H9 (cell line): Measurements from ENCODE around the gene GPR108. TPM values are rescaled to one million over a fixed set of nuclear protein-coding genes. Genes with fewer than 3 reads are reported as not detected.

Experiments used
- DNase-seq: peaks from one replicate; pipeline ENCODE4 v3.0.0-alpha.2; 2017
- H2AFZ ChIP-seq: one replicate; pipeline ENCODE4 v1.6.1; 2013; ENCODE audit warnings: mild to moderate bottlenecking, low read length, control low read depth, moderate library complexity
- H2AK5ac ChIP-seq: 2 replicates; pipeline ENCODE4 v1.6.1; 2013; ENCODE audit warnings: low read length, control low read depth, mixed read lengths; ENCODE audit not compliant: insufficient read length
- H2BK120ac ChIP-seq: one replicate; pipeline ENCODE4 v1.6.1; 2013; ENCODE audit warnings: low read depth, mild to moderate bottlenecking, low read length, control low read depth, inconsistent platforms; ENCODE audit not compliant: poor library complexity, severe bottlenecking
- H2BK12ac ChIP-seq: 2 replicates; pipeline ENCODE4 v1.6.1; 2013; ENCODE audit warnings: low read length, control low read depth, mixed read lengths, low read depth; ENCODE audit not compliant: insufficient read length
- H2BK15ac ChIP-seq: 2 replicates; pipeline ENCODE4 v1.6.1; 2013; ENCODE audit warnings: low read depth, low read length, control low read depth
- H2BK20ac ChIP-seq: one replicate; pipeline ENCODE4 v1.6.1; 2013; ENCODE audit warnings: low read depth, mild to moderate bottlenecking, low read length, control low read depth, inconsistent platforms; ENCODE audit not compliant: poor library complexity, severe bottlenecking
- H2BK5ac ChIP-seq: 2 replicates; pipeline ENCODE4 v1.6.1; 2013; ENCODE audit warnings: low read length, control low read depth, mixed read lengths; ENCODE audit not compliant: insufficient read length
- H3K14ac ChIP-seq: 2 replicates; pipeline ENCODE4 v1.6.1; 2013; ENCODE audit warnings: low read length, control low read depth; ENCODE audit not compliant: insufficient read depth
- H3K18ac ChIP-seq: 2 replicates; pipeline ENCODE4 v1.6.1; 2013; ENCODE audit warnings: low read depth, mild to moderate bottlenecking, mixed read lengths, low read length, control low read depth; ENCODE audit not compliant: insufficient read length
- H3K23ac ChIP-seq: 2 replicates; pipeline ENCODE4 v1.6.1; 2013; ENCODE audit warnings: low read length, control low read depth, mixed read lengths, low read depth; ENCODE audit not compliant: insufficient read length
- H3K23me2 ChIP-seq: 2 replicates; pipeline ENCODE4 v1.6.1; 2013; ENCODE audit warnings: low read depth, mild to moderate bottlenecking, mixed read lengths, low read length, control low read depth; ENCODE audit not compliant: insufficient read length, poor library complexity, severe bottlenecking
- H3K27ac ChIP-seq: 2 replicates; pipeline ENCODE4 v1.5.1; 2013; ENCODE audit warnings: low read length, control low read depth, mixed read lengths, low read depth; ENCODE audit not compliant: insufficient read length
- H3K27me3 ChIP-seq: 2 replicates; pipeline ENCODE4 v1.6.1; 2013; ENCODE audit warnings: low read length, control low read depth, inconsistent platforms; ENCODE audit not compliant: insufficient read depth
- H3K4ac ChIP-seq: 2 replicates; pipeline ENCODE4 v1.6.1; 2013; ENCODE audit warnings: low read depth, mild to moderate bottlenecking, control low read depth, inconsistent platforms, low read length, moderate library complexity
- H3K4me1 ChIP-seq: 2 replicates; pipeline ENCODE4 v1.6.1; 2013; ENCODE audit warnings: low read length, control low read depth, inconsistent platforms; ENCODE audit not compliant: insufficient read depth
- H3K4me2 ChIP-seq: 2 replicates; pipeline ENCODE4 v1.6.1; 2013; ENCODE audit warnings: low read length, control low read depth, mixed read lengths; ENCODE audit not compliant: insufficient read length, insufficient read depth
- H3K56ac ChIP-seq: 2 replicates; pipeline ENCODE4 v1.6.1; 2013; ENCODE audit warnings: low read depth, mild to moderate bottlenecking, mixed read lengths, low read length, control low read depth; ENCODE audit not compliant: insufficient read length
- H3K79me1 ChIP-seq: 2 replicates; pipeline ENCODE4 v1.6.1; 2013; ENCODE audit warnings: low read depth, mild to moderate bottlenecking, moderate library complexity, low read length, control low read depth, inconsistent platforms; ENCODE audit not compliant: insufficient read depth, poor library complexity, severe bottlenecking
- H3K79me2 ChIP-seq: 2 replicates; pipeline ENCODE4 v1.6.1; 2013; ENCODE audit warnings: low read length, control low read depth, inconsistent platforms; ENCODE audit not compliant: insufficient read depth
- H3K9ac ChIP-seq: 2 replicates; pipeline ENCODE4 v1.6.1; 2013; ENCODE audit warnings: low read length, control low read depth, mixed read lengths; ENCODE audit not compliant: insufficient read length; ENCODE audit errors: extremely low read depth
- H3K9me3 ChIP-seq: one replicate; pipeline ENCODE4 v1.6.1; 2013; ENCODE audit warnings: low read depth, low read length, inconsistent platforms; ENCODE audit not compliant: control insufficient read depth
- H3T11ph ChIP-seq: one replicate; pipeline ENCODE4 v1.6.1; 2013; ENCODE audit warnings: mild to moderate bottlenecking, low read length, control low read depth, inconsistent platforms
- H4K20me1 ChIP-seq: one replicate; pipeline ENCODE4 v1.6.1; 2013; ENCODE audit not compliant: control insufficient read depth, insufficient read length, insufficient read depth
- H4K5ac ChIP-seq: 2 replicates; pipeline ENCODE4 v1.6.1; 2013; ENCODE audit warnings: low read depth, mild to moderate bottlenecking, mixed read lengths, low read length, control low read depth; ENCODE audit not compliant: insufficient read length
- H4K8ac ChIP-seq: replicated peaks from 2 replicates; pipeline ENCODE4 v1.6.1; 2013; ENCODE audit warnings: low read length, control low read depth, mixed read lengths, low read depth; ENCODE audit not compliant: insufficient read length
- H4K91ac ChIP-seq: 2 replicates; pipeline ENCODE4 v1.6.1; 2013; ENCODE audit warnings: low read depth, mild to moderate bottlenecking, moderate library complexity, mixed read lengths, low read length, control low read depth; ENCODE audit not compliant: insufficient read length
- H3K27ac Mint-ChIP-seq, 3 experiments: 2 replicates in 2 of 3; 3 replicates in 1 of 3; pipeline ENCODE4 v1.8.0; 2020 to 2021; ENCODE audit warnings: mixed read lengths in 3 of 3, mild to moderate bottlenecking in 1 of 3, moderate library complexity in 1 of 3
- H3K27me3 Mint-ChIP-seq: 2 replicates; pipeline ENCODE4 v1.8.0; 2021; ENCODE audit warnings: low read depth, mild to moderate bottlenecking, moderate library complexity, mixed read lengths
- H3K36me3 Mint-ChIP-seq, 3 experiments: 2 replicates in 2 of 3; 3 replicates in 1 of 3; pipeline ENCODE4 v1.8.0; 2020 to 2021; ENCODE audit warnings: low read depth in 3 of 3, mixed read lengths in 3 of 3; ENCODE audit not compliant: insufficient read depth in 1 of 3
- H3K4me1 Mint-ChIP-seq, 2 experiments: 2 replicates each; pipeline ENCODE4 v1.8.0; 2020; ENCODE audit warnings: mixed read lengths in 2 of 2
- H3K4me3 Mint-ChIP-seq, 2 experiments: 2 replicates in 1 of 2; 3 replicates in 1 of 2; pipeline ENCODE4 v1.8.0; 2020 to 2021; ENCODE audit warnings: mild to moderate bottlenecking in 2 of 2, mixed read lengths in 2 of 2, moderate library complexity in 1 of 2
- H3K9me3 Mint-ChIP-seq, 2 experiments: 2 replicates in 1 of 2; 3 replicates in 1 of 2; pipeline ENCODE4 v1.8.0; 2020; ENCODE audit warnings: mild to moderate bottlenecking in 2 of 2, mixed read lengths in 2 of 2, moderate library complexity in 1 of 2
- WGBS: extraction: QIAGEN DNeasy Blood & Tissue Kit; methylation state at CpG from one replicate; pipeline ENCODE4 v1.1.7; 2013; ENCODE audit warnings: missing lambda C conversion rate, low lambda C conversion rate, mixed read lengths; ENCODE audit not compliant: insufficient read length; ENCODE audit errors: extremely low coverage; 5-methylcytosine and 5-hydroxymethylcytosine counted together
- total RNA-seq: library from RNA; stranded (reverse); gene quantifications from 2 replicates; pipeline ENCODE4 v1.2.1, GENCODE V29; 2021
- TF ChIP-seq, protein P1 (sequence below): fragments of 200-600 bp; sonication (generic); conservative IDR thresholded peaks from 3 replicates; pipeline ENCODE4 v1.8.0; 2021; ENCODE audit warnings: antibody characterized with exemption, mild to moderate bottlenecking

Gene GPR108
- total RNA-seq, 1 experiment from 2014 or later = 38.2 TPM

DNA sequence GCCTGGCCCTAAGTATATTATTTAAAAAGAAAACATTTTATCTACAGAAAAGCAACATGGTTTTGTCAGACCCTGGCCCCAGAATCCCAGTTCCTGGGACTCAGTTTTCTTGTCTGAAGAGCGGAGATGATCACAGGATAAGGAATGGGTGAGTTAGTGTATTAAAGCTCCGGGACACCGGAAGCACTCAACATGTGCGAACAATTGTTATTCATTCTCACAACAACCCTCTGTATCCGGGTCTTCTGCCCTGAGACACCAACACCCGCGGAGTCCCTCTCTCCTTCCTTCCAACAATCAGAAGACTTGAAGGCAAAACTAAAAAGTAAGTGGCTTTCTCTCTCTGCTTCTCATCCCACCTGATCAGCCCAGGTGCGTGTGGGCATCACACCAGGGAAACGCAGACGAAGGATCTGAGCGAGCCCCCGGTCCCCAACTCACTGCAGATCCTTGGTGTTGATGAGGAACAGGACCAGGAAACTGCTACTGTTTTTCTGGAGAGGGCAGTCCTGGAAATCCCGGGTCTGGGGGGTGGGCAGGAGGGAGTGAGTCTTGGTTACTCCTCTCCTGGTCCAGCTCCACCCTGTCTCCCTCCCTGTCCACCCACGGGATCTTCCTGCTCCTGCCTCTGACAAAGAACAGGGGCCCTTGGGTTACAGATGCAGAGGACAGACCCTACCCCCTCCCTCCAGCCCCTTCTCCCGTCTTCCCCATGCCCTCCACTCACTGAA, 2.0 kb downstream of the GPR108 start:
- Histone ChIP-seq H3K4ac (no peak overlapping the region), H4K20me1 (peaks cover 2% of the 10 kb centered on the region), H3K4me2 (peak overlapping the region; percentile 97), H3K9me3 (no peaks in the 10 kb centered on the region), H4K8ac (no peak overlapping the region), H3K27me3 (no peaks in the 10 kb centered on the region), H3K23ac (no peak overlapping the region), H4K91ac (no peak overlapping the region), H3K4me1 (peaks cover 7% of the 10 kb centered on the region; the same call in 1 of the 2 replicates), H3K14ac (no peak overlapping the region; the same call in 1 of the 2 replicates), H2BK15ac (no peak overlapping the region), H4K5ac (no peak overlapping the region), H3K9ac (peak overlapping the region; percentile 47), H2BK5ac (no peak overlapping the region), H2BK120ac (no peak overlapping the region), H3K27ac (peak overlapping the region; percentile 48), H2AK5ac (no peak overlapping the region), H3K23me2 (peaks cover 24% of the 10 kb centered on the region), H2AFZ (no peak overlapping the region), H2BK12ac (no peak overlapping the region), H3K79me1 (no peaks in the 10 kb centered on the region), H3K56ac (no peak overlapping the region), H3K18ac (peak overlapping the region; percentile 28), H2BK20ac (no peak overlapping the region), H3T11ph (no peak overlapping the region), H3K79me2 (no peaks in the 10 kb centered on the region)
- H3K9me3 Mint-ChIP-seq = no peaks in the 10 kb centered on the region
- TF ChIP-seq, protein P1, sequence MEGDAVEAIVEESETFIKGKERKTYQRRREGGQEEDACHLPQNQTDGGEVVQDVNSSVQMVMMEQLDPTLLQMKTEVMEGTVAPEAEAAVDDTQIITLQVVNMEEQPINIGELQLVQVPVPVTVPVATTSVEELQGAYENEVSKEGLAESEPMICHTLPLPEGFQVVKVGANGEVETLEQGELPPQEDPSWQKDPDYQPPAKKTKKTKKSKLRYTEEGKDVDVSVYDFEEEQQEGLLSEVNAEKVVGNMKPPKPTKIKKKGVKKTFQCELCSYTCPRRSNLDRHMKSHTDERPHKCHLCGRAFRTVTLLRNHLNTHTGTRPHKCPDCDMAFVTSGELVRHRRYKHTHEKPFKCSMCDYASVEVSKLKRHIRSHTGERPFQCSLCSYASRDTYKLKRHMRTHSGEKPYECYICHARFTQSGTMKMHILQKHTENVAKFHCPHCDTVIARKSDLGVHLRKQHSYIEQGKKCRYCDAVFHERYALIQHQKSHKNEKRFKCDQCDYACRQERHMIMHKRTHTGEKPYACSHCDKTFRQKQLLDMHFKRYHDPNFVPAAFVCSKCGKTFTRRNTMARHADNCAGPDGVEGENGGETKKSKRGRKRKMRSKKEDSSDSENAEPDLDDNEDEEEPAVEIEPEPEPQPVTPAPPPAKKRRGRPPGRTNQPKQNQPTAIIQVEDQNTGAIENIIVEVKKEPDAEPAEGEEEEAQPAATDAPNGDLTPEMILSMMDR = no peak
- H3K27me3 Mint-ChIP-seq = no peaks in the 10 kb centered on the region
- H3K27ac Mint-ChIP-seq = peak overlapping the region; percentile 63 to 97 (median 86); a peak in 5 of 7 replicates
- WGBS = no CpG with 5 or more reads among the region's 15 CpGs
- peaks cover 5 to 16% (median 12%) of the 10 kb centered on the region in 3 experiments for H3K36me3 Mint-ChIP-seq
- H3K4me3 Mint-ChIP-seq = peak overlapping the region; percentile 88 to 97
- peaks cover 29 to 35% of the 10 kb centered on the region in 2 experiments for H3K4me1 Mint-ChIP-seq
- DNase-seq = no peak
